ENCODE data around the gene TANGO2.

DNA sequence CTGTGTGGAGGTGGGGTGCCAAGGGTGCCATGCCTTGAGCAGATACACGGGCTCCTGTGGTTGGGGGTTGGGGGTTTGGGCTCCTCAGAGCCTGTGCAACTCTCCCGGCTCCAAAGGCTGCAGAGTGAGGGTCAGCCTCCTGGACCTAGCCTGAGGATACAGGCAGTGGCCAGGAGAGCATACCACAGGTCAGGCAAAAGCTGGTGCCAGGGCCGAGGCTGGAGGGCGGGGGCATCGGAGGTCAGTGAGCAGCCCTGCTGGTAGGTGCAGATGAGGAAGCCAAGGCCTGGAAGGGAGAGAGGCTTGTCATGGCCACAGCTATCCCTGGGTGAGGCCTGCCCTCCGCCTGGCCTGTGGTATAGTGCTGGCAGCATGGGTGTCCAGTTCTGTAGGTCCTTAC is 33.6 kb downstream of the TANGO2 start:
- TF ChIP-seq SUZ12 (IDR thresholded peaks at IDR 0.05): no peak
- TF ChIP-seq, protein P1, sequence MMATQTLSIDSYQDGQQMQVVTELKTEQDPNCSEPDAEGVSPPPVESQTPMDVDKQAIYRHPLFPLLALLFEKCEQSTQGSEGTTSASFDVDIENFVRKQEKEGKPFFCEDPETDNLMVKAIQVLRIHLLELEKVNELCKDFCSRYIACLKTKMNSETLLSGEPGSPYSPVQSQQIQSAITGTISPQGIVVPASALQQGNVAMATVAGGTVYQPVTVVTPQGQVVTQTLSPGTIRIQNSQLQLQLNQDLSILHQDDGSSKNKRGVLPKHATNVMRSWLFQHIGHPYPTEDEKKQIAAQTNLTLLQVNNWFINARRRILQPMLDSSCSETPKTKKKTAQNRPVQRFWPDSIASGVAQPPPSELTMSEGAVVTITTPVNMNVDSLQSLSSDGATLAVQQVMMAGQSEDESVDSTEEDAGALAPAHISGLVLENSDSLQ (IDR thresholded peaks at IDR 0.05): no peak
- no peak for TF ChIP-seq FOXM1 (IDR thresholded peaks at IDR 0.05; ENCODE audit: borderline replicate concordance)
- no peak for TF ChIP-seq NFRKB (IDR thresholded peaks at IDR 0.05)
